Endodermal cell (in vitro differentiated cells): ENCODE results near the gene SPACDR. TPM values are rescaled to one million over a fixed set of nuclear protein-coding genes. Genes with fewer than 3 reads are reported as not detected.

Source experiments
- DNase-seq: peaks from one replicate; pipeline ENCODE4 v3.0.0-alpha.2; 2017
- H3K27ac ChIP-seq: 2 replicates; pipeline ENCODE4 v1.5.1; 2013; ENCODE audit warnings: mild to moderate bottlenecking, low read depth, low read length, moderate library complexity
- H3K27me3 ChIP-seq: 2 replicates; pipeline ENCODE4 v1.6.1; 2013; ENCODE audit warnings: mild to moderate bottlenecking, low read length, moderate library complexity; ENCODE audit not compliant: insufficient read depth, control insufficient read depth, poor library complexity, severe bottlenecking
- H3K36me3 ChIP-seq: 2 replicates; pipeline ENCODE4 v1.7.0; 2013; ENCODE audit warnings: mild to moderate bottlenecking, low read length, moderate library complexity; ENCODE audit not compliant: control insufficient read depth, insufficient read depth
- H3K4me1 ChIP-seq: one replicate; pipeline ENCODE4 v1.7.0; 2013; ENCODE audit warnings: low read length; ENCODE audit not compliant: control insufficient read depth, insufficient read depth
- H3K4me3 ChIP-seq: 2 replicates; pipeline ENCODE4 v1.5.1; 2013; ENCODE audit warnings: mild to moderate bottlenecking, low read length, moderate library complexity
- H3K9ac ChIP-seq: 2 replicates; pipeline ENCODE4 v1.6.1; 2013; ENCODE audit warnings: mild to moderate bottlenecking, low read length, moderate library complexity; ENCODE audit not compliant: poor library complexity, severe bottlenecking; ENCODE audit errors: extremely low read depth
- H3K9me3 ChIP-seq: 2 replicates; pipeline ENCODE4 v1.6.1; 2013; ENCODE audit warnings: mild to moderate bottlenecking, low read length, moderate library complexity; ENCODE audit not compliant: control insufficient read depth
- H3K27ac Mint-ChIP-seq: 2 replicates; pipeline ENCODE4 v1.8.0; 2020; ENCODE audit warnings: mixed read lengths
- H3K27me3 Mint-ChIP-seq: 2 replicates; pipeline ENCODE4 v1.8.0; 2021; ENCODE audit warnings: mild to moderate bottlenecking, mixed read lengths; ENCODE audit not compliant: insufficient read depth
- H3K36me3 Mint-ChIP-seq: 2 replicates; pipeline ENCODE4 v1.8.0; 2020; ENCODE audit warnings: low read depth, mixed read lengths
- H3K4me1 Mint-ChIP-seq: 2 replicates; pipeline ENCODE4 v1.8.0; 2020; ENCODE audit warnings: mixed read lengths
- H3K4me3 Mint-ChIP-seq: 2 replicates; pipeline ENCODE4 v1.8.0; 2020; ENCODE audit warnings: mild to moderate bottlenecking, moderate library complexity, mixed read lengths
- H3K9me3 Mint-ChIP-seq: 2 replicates; pipeline ENCODE4 v1.8.0; 2020; ENCODE audit warnings: mild to moderate bottlenecking, mixed read lengths
- CTCF ChIP-seq: fragments of 200-600 bp; sonication (generic); conservative IDR thresholded peaks from 2 replicates; pipeline ENCODE4 v1.5.0; 2021; ENCODE audit warnings: antibody characterized with exemption, mild to moderate bottlenecking
- WGBS, 2 experiments: methylation state at CpG; one replicate each; pipeline versions ENCODE4 v1.1.5 to v1.1.7; 2013; ENCODE audit warnings: missing lambda C conversion rate in 2 of 2, mixed read lengths in 1 of 2; ENCODE audit not compliant: insufficient coverage in 1 of 2, insufficient read length in 1 of 2; 5-methylcytosine and 5-hydroxymethylcytosine counted together
- total RNA-seq, 2 donors: library from RNA; stranded (reverse); fragmentation: NEBNext Ultra II Directional in 1 of 2; extraction: Animal tissue kit (Norgen Biotek cat#: 25700) in 1 of 2; gene quantifications; 2 replicates in 1 of 2; 3 replicates in 1 of 2; pipeline ENCODE4 v1.2.1, GENCODE V29; 2021

Gene SPACDR
- total RNA-seq, 2 donors from 2014 or later, result 1.3 to 1.5 TPM

- no peaks in the 10 kb centered on the region for H3K27me3 ChIP-seq
- H3K4me3 ChIP-seq, result no peak overlapping the region
- H3K9me3 ChIP-seq, result no peaks in the 10 kb centered on the region
- Mint-ChIP-seq H3K4me3 (no peak overlapping the region), H3K36me3 (peaks cover 23% of the 10 kb centered on the region), H3K9me3 (no peaks in the 10 kb centered on the region), H3K4me1 (peaks cover 3% of the 10 kb centered on the region), H3K27ac (no peak overlapping the region), H3K27me3 (peaks cover 19% of the 10 kb centered on the region)
- H3K27ac ChIP-seq, result no peak overlapping the region
- 76 to 90% methylated on average over 5 of the region's 5 CpGs for WGBS, 2 experiments
- peaks cover 4% of the 10 kb centered on the region for H3K36me3 ChIP-seq
- no peak overlapping the region for H3K9ac ChIP-seq
- TF ChIP-seq CTCF, result no peak
- DNase-seq, result no peak
- no peaks in the 10 kb centered on the region for H3K4me1 ChIP-seq
Observed at GRCh38 chr7:100491192-100491578, 27.1 kb upstream of the SPACDR start.

GRCh38 chr7:100490483-100491191, 26.6 kb upstream of the SPACDR start:
- H3K27me3 ChIP-seq, result no peaks in the 10 kb centered on the region
- H3K27ac ChIP-seq, result peak overlapping the region; percentile 75
- Mint-ChIP-seq H3K36me3 (peaks cover 23% of the 10 kb centered on the region), H3K4me1 (peaks cover 7% of the 10 kb centered on the region), H3K4me3 (no peak overlapping the region), H3K9me3 (no peaks in the 10 kb centered on the region), H3K27me3 (peaks cover 19% of the 10 kb centered on the region), H3K27ac (no peak overlapping the region)
- no peak overlapping the region for H3K9ac ChIP-seq
- no peaks in the 10 kb centered on the region for H3K9me3 ChIP-seq
- no peaks in the 10 kb centered on the region for H3K4me1 ChIP-seq
- no peak for TF ChIP-seq CTCF
- 94% methylated on average over 20 to 25 of the region's 25 CpGs for WGBS, 2 experiments
- H3K4me3 ChIP-seq, result no peak overlapping the region
- no peak for DNase-seq
- peaks cover 4% of the 10 kb centered on the region for H3K36me3 ChIP-seq

GRCh38 chr7:100489824-100490223, 25.8 kb upstream of the SPACDR start:
- peaks cover 19% of the 10 kb centered on the region for H3K27me3 Mint-ChIP-seq
- no peaks in the 10 kb centered on the region for H3K27me3 ChIP-seq
- no peak overlapping the region for H3K4me3 ChIP-seq
- H3K4me3 Mint-ChIP-seq, result no peak overlapping the region
- WGBS, 2 experiments, result 62% methylated on average over 9 of the region's 9 CpGs; no CpG with 5 or more reads in 1 of the 2 experiments
- peaks cover 12% of the 10 kb centered on the region for H3K4me1 Mint-ChIP-seq
- no peak for TF ChIP-seq CTCF
- H3K4me1 ChIP-seq, result peaks cover 4% of the 10 kb centered on the region
- H3K9ac ChIP-seq, result no peak overlapping the region
- peaks cover 21% of the 10 kb centered on the region for H3K36me3 Mint-ChIP-seq
- peaks cover 4% of the 10 kb centered on the region for H3K36me3 ChIP-seq
- DNase-seq, result peak; percentile 89
- H3K27ac Mint-ChIP-seq, result no peak overlapping the region
- no peaks in the 10 kb centered on the region for H3K9me3 Mint-ChIP-seq
- H3K9me3 ChIP-seq, result no peaks in the 10 kb centered on the region
- peak overlapping the region; percentile 75 for H3K27ac ChIP-seq
